Panc1 (cell line): Measurements from ENCODE around the gene XIRP2.

Experiments
- CTCF ChIP-seq: fragments of 450-650 bp; IDR thresholded peaks from 2 replicates; pipeline ENCODE4 v1.5.1; 2017; ENCODE audit warnings: mild to moderate bottlenecking
- POLR2AphosphoS5 ChIP-seq: IDR thresholded peaks from 2 replicates; pipeline ENCODE4 v1.6.1; 2012; ENCODE audit warnings: mild to moderate bottlenecking, low read depth, low read length, moderate library complexity
- TCF7L2 ChIP-seq: IDR thresholded peaks from 2 replicates; pipeline ENCODE4 v1.6.1; 2011; ENCODE audit warnings: mild to moderate bottlenecking, low read depth, low read length, inconsistent platforms

GRCh38 chr2:166844111-166844510 is 44.2 kb upstream of the XIRP2 start:
- no peak for TF ChIP-seq CTCF
- no peak for TF ChIP-seq POLR2AphosphoS5
- no peak for TF ChIP-seq TCF7L2
